ELF-1 (cell line): ENCODE data around the gene POLDIP3.

ENCODE experiments used
- DNase-seq: peaks from one replicate; pipeline ENCODE4 v3.0.0-alpha.2; 2016; ENCODE audit warnings: low read depth, low spot score

Gene POLDIP3

DNA sequence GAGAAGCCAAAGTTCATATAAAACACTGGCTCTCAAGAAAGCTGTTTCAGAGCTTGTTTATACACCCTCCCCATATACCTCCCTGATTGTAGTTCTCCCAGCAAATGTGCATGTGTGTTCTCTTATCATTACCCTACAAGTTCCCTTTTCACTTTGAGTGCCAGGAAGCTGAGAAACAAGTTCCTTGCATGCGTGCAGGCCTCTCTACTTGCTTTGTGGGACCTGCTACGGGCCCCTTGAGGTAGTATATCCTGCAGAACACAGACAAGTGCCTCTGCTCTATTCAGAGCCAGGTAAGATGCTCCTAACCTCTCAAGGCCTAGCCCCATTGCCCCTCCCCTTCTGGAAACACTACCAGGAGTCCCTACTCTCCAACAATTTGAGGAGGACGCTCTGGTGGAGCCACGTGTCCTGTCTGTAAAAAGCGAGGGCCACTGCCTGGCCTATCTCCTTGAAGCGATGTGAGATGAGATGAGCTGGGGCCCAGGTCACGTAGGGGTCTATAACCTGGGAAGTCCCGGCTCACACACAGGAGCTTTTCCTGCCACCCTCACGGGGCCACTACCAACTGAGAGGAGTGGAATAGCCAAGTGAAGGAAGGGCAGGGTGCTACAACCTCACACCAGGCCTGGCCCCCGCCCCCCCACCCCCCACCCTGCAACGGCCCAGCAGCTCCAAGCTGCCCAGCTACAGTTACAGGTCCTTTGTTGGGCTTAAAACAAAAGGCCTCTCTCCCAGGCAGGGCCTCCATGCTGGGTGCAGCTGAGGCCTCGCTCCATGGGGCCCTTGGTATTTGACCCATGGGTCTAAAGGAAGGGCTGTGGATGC is 28.3 kb upstream of the POLDIP3 start:
- DNase-seq = no peak

DNA sequence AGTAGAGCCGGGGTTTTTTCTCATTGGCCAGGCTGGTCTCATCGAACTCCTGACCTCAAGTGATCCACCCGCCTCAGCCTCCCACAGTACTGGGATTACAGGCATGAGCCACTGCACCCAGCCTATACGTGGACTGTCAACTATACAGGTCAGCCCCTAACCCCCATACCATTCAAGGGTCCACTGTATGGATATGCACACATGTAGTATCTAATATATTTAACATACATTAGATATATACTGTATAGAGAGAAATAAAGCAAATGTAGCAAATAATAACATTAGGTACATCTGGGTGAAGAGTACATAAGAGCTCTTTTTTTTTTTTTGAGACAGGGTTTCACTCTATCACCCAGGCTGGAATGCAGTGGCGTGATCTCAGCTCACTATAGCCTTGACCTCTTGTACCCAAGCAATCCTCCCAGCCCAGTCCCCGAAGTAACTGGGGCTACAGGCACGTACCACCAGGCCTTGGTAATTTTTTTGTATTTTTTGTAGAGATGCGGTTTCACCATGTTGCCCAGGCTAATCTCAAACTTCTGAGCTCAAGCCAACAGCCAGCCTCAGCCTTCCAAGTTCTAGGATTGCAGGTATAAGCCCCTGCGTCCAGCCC is 27.2 kb upstream of the POLDIP3 start:
- no peak for DNase-seq

- peak; percentile 27 for DNase-seq
Observed at GRCh38 chr22:42639541-42640241, 25.0 kb upstream of the POLDIP3 start.

- no peak for DNase-seq
Observed at GRCh38 chr22:42637555-42637954, 22.9 kb upstream of the POLDIP3 start.

DNA sequence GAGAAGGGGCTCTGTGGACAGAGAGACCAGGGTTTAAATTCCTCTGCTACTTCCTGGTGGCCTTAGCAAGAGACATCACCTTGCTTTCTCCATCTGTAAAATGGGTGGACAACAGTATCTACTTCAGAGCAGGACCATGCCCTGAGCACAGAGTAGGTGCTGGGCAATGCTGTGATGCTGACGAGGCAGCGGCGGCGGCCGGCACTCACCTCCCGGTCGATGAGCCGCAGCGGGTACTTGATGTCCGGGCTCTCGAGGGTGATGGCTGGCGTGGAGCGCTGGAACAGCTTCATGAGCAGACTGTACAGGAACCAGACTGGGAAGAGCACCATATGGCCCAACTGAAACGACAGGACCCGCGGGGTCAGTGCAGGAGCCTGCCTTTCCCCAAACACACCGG is 21.8 kb upstream of the POLDIP3 start:
- DNase-seq = no peak

DNA sequence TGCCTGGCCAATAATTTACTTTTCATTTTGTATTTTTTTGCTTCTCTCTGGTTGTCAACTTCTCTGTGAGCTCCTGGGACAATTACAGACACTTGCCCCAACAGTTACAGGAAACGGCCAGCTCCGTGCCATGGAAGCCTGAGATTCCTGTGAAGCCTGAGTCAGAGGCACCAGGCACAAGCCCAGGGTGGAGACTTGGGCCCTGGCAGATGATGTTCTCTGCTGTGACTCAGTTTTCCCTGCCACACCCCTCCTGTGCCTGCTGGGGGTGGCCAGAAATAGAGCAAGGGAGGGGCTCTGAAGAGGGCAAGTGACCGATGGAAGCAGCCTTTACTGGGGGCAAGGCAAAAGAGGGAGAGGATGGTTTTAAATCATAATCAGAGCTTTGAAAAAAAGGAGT is 20.8 kb upstream of the POLDIP3 start:
- no peak for DNase-seq

- DNase-seq = no peak
Observed at GRCh38 chr22:42633013-42633412, 18.3 kb upstream of the POLDIP3 start.

DNA sequence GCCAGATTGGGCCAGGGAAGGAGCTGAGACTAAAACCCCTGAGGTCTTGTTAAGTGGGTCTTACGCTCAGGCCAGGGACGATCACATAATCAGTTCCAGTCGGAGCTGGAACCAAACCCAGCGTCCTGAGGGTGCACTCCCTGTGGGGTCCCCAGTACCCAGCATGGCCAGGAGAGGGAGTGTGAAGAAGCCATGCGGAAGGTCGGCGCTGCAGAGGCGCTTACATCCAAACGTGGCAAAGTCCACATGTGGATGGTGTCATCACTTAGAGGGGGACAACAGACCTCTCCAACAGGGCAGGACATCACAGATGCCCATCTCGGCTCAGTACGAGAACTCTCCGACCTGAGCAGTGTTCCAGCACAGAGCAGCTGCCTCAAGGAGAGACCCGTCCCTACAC is 17.4 kb upstream of the POLDIP3 start:
- DNase-seq = no peak

DNA sequence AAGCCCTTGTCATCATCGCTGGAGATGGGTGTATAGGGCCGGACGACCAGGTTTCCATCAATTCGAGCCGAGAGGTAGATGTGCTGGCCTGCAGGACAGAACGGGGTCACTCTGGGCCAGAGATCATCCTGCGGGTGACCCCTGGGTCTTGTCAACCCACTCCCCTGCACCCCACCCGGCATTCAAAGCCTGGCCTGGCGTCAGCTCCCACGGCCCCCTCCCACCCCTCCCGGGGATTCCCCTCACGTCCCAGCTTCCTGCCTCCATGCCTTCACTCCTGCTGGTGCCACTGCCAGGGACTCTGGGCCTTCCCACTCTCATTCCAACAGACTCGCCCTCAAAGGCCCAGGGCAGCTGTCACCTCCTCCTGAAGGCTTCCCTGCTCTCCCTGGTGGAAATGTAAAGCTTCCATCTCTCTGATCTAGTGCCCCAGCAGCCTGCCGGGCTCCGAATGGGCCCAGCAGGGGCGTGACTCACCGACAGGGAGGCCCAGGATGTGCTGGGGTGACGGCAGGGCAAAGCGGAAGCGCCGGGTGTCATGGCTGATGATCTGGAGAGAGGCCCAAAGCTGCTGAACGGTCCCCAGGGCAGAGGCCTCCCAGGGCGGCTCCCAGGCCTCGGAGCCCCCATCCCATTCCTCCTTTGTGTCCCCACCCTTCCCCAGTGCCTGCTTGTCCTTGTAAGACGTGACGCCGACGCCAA is 16.4 kb upstream of the POLDIP3 start:
- DNase-seq = no peak

DNA sequence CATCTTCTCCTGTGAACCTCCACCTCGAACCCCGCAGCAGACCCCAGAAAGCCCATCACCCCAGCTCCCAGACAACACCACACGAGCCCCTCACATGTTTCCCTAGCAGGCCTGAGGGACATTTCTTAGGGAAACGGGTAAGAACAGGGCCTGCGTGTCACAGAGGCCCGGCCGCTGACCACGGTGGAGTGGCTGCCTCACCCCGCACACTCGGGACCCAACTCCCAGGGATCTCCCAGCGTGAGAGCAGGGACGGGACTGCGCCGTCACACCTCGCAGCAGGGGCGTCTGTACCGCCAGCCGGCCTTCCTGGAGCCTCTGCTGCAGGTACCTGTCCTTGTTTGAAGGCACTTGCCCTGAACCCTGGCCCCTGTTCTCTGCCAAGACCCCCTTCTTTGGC is 15.5 kb upstream of the POLDIP3 start:
- DNase-seq = no peak

DNA sequence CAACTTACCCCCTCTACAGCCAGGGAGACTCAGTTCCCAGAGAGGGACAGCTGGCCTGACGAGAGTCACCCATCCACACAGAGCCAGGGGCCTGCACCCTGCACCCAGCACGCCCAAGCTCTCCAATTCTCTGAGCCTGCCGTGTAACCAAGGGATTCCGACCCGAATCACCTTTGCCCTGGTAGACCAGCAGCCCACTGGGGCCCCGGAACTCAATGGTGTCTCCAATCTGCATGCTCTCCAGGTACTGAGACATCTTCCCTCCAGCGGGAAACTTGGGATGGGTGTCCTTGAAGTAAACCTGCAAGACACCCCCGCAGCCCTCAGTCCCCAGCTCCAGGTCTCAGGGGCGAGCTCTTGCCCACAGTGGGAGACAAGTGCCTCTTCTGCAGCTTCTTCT is 13.3 kb upstream of the POLDIP3 start:
- no peak for DNase-seq

DNA sequence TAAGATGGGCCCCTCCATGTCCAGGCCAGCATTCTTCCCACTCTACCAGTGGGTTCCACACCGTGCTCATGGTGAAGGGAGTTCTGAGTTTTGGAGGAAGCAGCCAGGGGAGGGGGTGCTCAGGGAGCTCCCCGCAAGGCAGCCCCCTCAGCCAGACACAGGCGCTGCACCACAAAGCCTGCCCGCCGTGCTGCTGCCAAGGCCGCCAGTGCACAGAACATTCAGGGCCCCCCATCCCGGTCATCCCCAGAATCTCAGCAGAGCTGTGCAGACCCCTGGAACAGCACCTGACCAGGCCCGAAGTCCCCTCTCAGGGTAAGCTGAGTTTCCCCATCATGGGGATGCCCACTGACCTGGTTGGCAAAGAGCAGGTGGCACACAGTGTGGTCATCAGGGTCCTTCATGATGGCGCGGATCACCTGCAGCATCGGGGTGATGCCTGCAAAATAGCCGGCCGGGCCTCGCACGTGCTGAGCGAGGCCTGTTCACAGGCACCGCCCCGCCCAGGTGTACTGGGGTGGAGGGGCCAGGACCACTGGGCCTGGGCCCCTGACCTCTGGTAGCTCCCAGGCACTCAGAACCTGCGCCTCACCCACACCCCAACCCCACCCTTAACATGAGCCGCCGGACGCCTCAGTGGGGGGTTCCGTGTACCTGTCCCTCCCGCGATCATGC is 12.4 kb upstream of the POLDIP3 start:
- DNase-seq = no peak

DNA sequence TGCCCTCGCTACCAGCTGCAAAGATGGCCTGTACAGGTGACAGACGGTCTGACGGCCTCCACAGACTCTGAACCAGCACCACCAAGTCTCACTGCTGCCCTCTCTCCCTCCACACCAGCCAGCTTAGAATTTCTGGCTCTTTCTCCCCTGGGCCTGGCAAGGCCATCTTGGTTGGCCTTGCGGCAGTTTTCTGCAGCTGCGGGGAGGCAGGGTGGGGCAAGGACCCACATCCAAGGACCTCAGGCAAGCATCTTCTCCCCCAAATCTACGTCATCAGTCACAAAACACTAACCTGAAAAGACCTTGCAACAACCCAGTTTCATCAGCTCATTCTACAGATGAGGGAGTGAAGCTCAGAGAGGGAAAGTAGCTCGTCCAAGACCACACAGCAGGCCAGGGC is 11.7 kb upstream of the POLDIP3 start:
- DNase-seq = no peak

DNA sequence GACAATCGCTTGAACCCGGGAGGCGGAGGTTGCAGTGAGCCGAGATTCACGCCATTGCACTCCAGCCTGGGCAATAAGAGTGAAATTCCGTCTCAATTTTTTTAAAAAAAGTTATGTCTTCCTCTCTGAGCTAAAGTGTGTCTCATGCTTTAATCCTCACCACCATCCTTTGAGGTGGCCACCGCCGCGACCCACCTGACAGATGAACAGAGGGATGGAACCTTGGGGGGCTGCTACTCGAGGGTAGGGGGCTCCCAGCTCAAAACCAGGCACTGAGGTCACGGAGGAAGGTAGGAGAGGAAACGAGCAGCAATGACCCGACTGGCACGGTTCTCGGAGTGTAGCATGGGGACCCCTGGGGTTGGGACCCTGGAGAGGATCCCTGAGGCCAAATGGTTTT is 10.7 kb upstream of the POLDIP3 start:
- no peak for DNase-seq

- DNase-seq = no peak
Observed at GRCh38 chr22:42624551-42625106, 9.9 kb upstream of the POLDIP3 start.

DNA sequence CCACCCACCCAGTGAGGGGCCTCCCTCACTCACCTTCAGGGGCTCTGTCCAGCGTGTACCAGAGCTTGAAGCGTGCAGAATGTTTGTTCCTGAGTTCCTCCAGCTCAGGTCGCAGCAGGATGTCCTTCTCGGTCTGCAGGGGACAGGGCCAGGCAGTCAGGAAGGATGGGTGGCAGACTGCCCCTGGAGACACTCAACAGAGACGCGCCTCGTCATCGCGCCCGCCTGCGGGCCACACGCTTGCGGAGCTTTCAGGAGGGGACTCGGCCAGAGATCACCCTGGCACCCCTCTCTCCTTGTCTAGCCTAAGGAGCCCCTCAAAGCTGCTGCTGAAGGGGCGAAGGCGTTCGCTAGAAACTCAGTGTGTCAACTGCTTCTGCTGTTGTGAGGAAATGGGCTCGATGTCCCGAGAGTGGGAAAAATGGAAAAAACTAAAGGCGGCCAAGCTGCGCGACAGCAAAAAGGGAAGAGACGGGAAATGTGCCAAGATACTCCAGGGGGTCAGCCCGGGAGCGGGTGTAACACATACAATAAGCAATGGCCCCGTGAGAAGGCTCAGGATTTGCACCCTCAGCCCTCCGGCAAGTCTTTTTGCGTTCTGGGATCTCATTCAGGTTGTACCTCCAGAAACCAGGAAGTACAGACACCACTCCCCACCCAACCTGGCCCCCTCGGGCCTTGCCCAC is 9.2 kb upstream of the POLDIP3 start:
- DNase-seq = no peak

GRCh38 chr22:42623301-42623751 is 8.6 kb upstream of the POLDIP3 start:
- DNase-seq = no peak

- peak; percentile 33 for DNase-seq
Observed at GRCh38 chr22:42622061-42622710, 7.5 kb upstream of the POLDIP3 start.

- peak; percentile 95 for DNase-seq
Observed at GRCh38 chr22:42621505-42622002, 6.9 kb upstream of the POLDIP3 start.

- DNase-seq = no peak
Observed at GRCh38 chr22:42620084-42620483, 5.4 kb upstream of the POLDIP3 start.
